Activated naive CD8-positive, alpha-beta T cell treated with anti-CD3 and anti-CD28 coated beads, Interleukin-2, amount 10 ng/mL, durations not matched to agents 7 days and 5 days (primary cell): ENCODE results near the gene FSIP1. TPM values are rescaled to one million over a fixed set of nuclear protein-coding genes. Genes with fewer than 3 reads are reported as not detected.

Source experiments
- ATAC-seq: fragments of 150-1000 bp; cut with Tn5 transposase; one replicate; pipeline ENCODE4 v1.10.0; 2021; ENCODE audit warnings: low read depth, moderate library complexity
- POLR2A ChIA-PET: fragments of 350-600 bp; sonication (Branson Sonifier 250); formaldehyde crosslinking; loops from one replicate; lab custom pipeline; 2021; ENCODE audit warnings: antibody characterized with exemption; lab: Charles Lee
- DNase-seq: peaks from one replicate; pipeline ENCODE4 v3.0.0; 2021
- H3K27ac Mint-ChIP-seq: one replicate; pipeline ENCODE4 v1.8.0; 2022; ENCODE audit warnings: mild to moderate bottlenecking, mixed read lengths
- H3K27me3 Mint-ChIP-seq: one replicate; pipeline ENCODE4 v1.8.0; 2022; ENCODE audit warnings: mild to moderate bottlenecking, moderate library complexity, mixed read lengths
- H3K36me3 Mint-ChIP-seq: one replicate; pipeline ENCODE4 v1.8.0; 2021; ENCODE audit warnings: mild to moderate bottlenecking, mixed read lengths
- H3K4me1 Mint-ChIP-seq: one replicate; pipeline ENCODE4 v1.8.0; 2021; ENCODE audit warnings: mixed read lengths
- H3K4me3 Mint-ChIP-seq: one replicate; pipeline ENCODE4 v1.8.0; 2022; ENCODE audit warnings: mild to moderate bottlenecking, moderate library complexity, mixed read lengths
- H3K9me3 Mint-ChIP-seq: one replicate; pipeline ENCODE4 v1.8.0; 2021; ENCODE audit warnings: mixed read lengths
- total RNA-seq, 2 experiments: library from RNA; stranded (reverse); gene quantifications; one replicate each; pipeline ENCODE4 v1.2.3, GENCODE V29; 2021

FSIP1 gene
- total RNA-seq, 2 experiments from 2014 or later: 0.68 to 0.75 TPM

DNA sequence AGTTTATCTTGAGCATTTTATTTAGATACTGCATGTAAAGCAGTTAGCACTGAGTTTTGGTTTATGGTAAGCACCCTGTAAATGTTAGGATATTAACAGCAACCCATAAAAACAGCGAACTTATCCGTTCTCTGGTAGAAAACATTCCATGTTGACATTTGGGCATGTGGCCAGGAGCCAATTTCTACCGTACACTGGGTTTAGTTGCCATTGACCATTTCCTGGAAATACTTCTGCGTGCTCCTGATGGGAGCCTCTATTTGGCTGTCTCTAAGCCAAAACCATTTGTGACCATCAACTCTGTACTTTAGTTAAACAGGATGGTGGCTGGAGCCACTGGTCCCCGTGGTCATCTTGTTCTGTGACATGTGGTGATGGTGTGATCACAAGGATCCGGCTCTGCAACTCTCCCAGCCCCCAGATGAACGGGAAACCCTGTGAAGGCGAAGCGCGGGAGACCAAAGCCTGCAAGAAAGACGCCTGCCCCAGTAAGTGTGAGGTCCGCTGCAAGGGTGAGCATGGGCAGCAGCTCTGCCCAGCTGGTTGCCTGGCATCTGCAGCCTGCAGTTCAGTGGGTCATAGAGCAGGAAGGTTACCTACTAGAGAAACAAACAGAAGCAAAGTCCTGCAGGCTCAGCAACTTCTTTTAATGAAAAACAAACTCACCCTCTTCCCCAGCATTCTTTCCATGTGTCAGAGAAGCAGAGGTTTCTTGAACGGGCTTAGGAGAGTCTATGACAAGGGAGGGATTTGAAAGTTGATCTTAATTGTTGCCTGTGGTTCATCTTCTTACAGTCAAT, 194.7 kb downstream of the FSIP1 start:
- H3K4me3 Mint-ChIP-seq: no peak overlapping the region
- H3K27ac Mint-ChIP-seq: no peak overlapping the region
- POLR2A ChIA-PET: no interaction called here
- no peaks in the 10 kb centered on the region for H3K9me3 Mint-ChIP-seq
- no peaks in the 10 kb centered on the region for H3K36me3 Mint-ChIP-seq
- peaks cover 7% of the 10 kb centered on the region for H3K27me3 Mint-ChIP-seq
- ATAC-seq (no peak), DNase-seq (no peak)
- H3K4me1 Mint-ChIP-seq: peaks cover 8% of the 10 kb centered on the region

DNA sequence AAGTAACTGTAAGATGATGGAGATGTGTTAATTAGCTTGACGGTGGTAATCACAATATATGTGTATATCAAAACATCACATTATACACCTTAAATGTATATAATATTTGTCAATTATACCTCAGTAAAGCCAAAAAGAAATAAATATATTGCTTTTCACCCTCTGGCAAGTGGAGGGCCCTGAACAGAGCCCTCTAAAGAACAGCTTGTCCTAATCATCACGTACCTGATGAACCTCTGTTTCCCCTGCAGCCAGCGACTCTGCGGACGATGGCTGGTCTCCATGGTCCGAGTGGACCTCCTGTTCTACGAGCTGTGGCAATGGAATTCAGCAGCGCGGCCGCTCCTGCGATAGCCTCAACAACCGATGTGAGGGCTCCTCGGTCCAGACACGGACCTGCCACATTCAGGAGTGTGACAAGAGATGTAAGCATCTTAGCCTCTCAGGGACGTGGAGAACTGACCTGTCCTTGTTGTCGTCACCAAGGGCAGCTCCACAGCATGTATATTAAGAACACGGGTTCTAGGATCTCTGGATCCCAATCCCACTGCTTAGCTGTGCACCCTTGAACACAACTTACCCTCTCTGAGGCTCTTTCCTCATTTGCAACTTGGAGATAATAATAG, 195.4 kb downstream of the FSIP1 start:
- H3K36me3 Mint-ChIP-seq: no peaks in the 10 kb centered on the region

DNA sequence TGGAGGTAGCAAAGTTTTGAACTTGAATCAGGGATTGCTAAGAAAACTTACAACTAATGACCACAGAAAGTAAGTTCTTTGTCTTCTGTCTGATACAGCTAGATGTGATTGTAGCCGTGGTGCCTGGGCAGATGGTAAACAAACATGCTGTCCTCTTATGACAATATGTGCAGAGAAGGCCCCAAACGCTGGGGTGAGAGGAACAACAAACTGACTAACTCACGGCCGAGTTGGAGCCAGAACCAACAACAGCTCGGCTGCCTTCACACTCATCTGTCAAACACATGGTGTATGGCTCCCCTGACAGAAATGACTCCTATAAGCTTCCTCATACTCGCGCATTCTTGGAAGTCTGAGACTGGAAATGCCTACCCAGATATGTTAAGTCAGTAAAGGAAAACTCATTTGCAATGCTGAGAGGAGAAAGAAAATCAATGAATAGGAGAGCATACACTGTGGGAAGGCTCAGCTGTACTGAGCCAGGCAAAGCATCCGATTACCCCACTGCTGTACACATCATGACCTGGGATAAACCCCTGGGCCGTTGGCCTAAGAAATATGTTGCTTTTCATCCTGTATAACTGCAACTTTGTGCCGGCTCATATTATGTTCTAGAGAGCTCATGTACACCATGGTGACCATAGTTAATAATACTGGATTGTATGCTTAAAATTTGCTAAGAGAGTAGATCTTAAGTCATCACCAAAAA, 196.1 kb downstream of the FSIP1 start:
- peaks cover 10% of the 10 kb centered on the region for H3K4me1 Mint-ChIP-seq
- no peaks in the 10 kb centered on the region for H3K36me3 Mint-ChIP-seq
- H3K27me3 Mint-ChIP-seq: peaks cover 21% of the 10 kb centered on the region
- DNase-seq: no peak
- ATAC-seq: no peak
- POLR2A ChIA-PET: interaction anchor here (0.5 kb wide), 1 partner anchor 100 kb away, joined by 5 read pairs; no protein-coding TSS in a partner anchor
- no peak overlapping the region for H3K4me3 Mint-ChIP-seq
- no peaks in the 10 kb centered on the region for H3K9me3 Mint-ChIP-seq
- no peak overlapping the region for H3K27ac Mint-ChIP-seq

More for the DNA sequence above, 195.4 kb downstream of the FSIP1 start:
- H3K4me3 Mint-ChIP-seq: no peak overlapping the region
- H3K27me3 Mint-ChIP-seq: peaks cover 14% of the 10 kb centered on the region
- DNase-seq: no peak
- no peak overlapping the region for H3K27ac Mint-ChIP-seq
- no peaks in the 10 kb centered on the region for H3K9me3 Mint-ChIP-seq
- no peak for ATAC-seq
- peaks cover 8% of the 10 kb centered on the region for H3K4me1 Mint-ChIP-seq
- POLR2A ChIA-PET: no interaction called here

DNA sequence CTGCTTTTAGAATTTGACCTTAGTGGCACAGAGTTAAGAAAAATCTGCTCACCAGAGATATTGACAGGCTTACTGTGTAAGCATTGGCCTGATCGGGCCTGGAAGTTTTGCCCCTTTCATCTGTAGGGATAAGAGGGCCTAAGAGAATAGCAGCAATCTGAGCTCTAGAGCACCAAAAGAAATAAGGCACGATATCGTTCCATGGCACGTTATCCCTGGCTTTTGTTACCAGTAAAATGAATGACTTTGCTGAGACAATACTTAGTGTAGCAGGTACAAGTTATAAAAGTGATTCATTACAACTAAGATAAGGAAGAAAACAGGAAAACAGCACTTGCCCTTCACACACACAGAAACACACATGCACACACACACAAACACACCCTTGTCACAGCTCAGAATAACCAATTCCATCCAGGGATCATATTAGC, 196.8 kb downstream of the FSIP1 start:
- no peaks in the 10 kb centered on the region for H3K36me3 Mint-ChIP-seq
- H3K27me3 Mint-ChIP-seq: peaks cover 28% of the 10 kb centered on the region
- DNase-seq (no peak), ATAC-seq (no peak)
- H3K4me3 Mint-ChIP-seq: no peak overlapping the region
- POLR2A ChIA-PET: interaction anchor here (0.5 kb wide), 1 partner anchor 101 kb away, joined by 5 read pairs; no protein-coding TSS in a partner anchor
- no peak overlapping the region for H3K27ac Mint-ChIP-seq
- H3K9me3 Mint-ChIP-seq: no peaks in the 10 kb centered on the region
- peaks cover 14% of the 10 kb centered on the region for H3K4me1 Mint-ChIP-seq

DNA sequence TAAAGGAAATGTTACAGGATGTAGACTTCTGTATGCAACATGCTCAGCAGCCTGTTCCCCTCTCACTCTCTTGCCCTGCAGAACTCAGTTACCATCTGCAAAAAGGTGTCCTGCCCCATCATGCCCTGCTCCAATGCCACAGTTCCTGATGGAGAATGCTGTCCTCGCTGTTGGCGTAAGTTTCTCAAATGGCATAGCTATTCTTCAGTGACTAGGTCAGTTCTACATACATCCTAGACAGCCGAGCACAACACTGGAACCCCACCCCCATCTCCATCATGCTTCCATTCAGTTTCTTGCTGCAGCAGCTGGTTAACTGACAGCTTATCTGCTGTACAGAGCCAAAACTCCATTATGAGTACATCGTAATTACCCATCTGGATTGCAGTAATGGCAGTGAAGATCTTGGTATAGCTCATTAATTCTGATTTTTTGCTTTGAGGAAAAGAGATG, 197.2 kb downstream of the FSIP1 start:
- Mint-ChIP-seq H3K27ac (no peak overlapping the region), H3K4me3 (no peak overlapping the region), H3K27me3 (peaks cover 28% of the 10 kb centered on the region), H3K9me3 (no peaks in the 10 kb centered on the region), H3K4me1 (peaks cover 14% of the 10 kb centered on the region), H3K36me3 (no peaks in the 10 kb centered on the region)
- POLR2A ChIA-PET: no interaction called here
- DNase-seq (no peak), ATAC-seq (no peak)

DNA sequence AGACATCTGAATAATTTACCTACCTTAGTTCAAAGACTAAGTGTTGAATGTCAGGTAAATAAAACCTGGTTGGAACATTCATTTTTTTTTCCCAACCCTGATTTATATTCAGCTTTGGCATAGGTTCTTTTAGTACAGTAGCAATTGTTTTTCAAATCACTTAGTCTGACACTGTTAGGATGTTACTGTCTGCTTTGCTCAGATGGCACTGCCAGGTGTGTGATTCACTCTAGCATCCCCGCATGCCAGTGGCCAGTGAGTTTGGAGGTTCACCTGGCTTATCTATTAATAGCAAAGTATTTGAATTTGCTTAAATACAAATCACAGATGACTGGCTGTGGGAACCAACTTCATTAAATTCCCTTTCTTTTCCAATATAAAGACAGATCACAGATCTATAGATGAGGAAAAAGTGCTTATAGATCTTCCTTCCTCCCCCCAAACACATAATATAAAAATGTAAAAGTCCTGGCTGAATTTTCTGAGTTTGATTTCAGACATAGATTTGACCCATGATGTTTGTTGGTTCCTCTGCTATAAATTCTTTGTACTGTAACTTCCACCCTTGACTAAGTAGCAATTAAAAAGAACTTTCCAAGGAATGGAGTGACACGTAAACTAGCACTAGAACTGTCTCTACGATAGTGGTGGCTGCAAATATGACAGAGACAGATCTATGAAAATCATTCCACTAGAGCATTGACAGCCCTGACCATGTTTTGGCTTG, 197.8 kb downstream of the FSIP1 start:
- Mint-ChIP-seq H3K27ac (no peak overlapping the region), H3K9me3 (no peaks in the 10 kb centered on the region), H3K4me1 (peaks cover 16% of the 10 kb centered on the region), H3K36me3 (no peaks in the 10 kb centered on the region), H3K27me3 (peaks cover 30% of the 10 kb centered on the region), H3K4me3 (no peak overlapping the region)
- DNase-seq (no peak), ATAC-seq (no peak)
- POLR2A ChIA-PET: no interaction called here

DNA sequence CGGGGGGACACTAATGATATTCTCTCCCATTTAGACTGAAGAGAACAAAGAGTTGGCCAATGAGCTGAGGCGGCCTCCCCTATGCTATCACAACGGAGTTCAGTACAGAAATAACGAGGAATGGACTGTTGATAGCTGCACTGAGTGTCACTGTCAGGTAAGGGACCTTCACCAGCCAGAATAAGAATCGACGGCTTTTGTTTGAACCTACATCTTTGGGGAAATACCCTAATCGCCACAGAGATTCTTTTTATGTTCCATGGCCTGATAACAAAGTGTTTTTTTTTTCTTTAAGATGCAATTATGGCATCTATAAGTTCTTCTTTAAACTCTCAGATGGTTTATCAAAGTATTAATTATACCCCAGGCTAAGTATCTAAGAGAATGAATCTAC, 198.4 kb downstream of the FSIP1 start:
- POLR2A ChIA-PET: no interaction called here
- no peaks in the 10 kb centered on the region for H3K36me3 Mint-ChIP-seq
- H3K4me3 Mint-ChIP-seq: no peak overlapping the region
- H3K4me1 Mint-ChIP-seq: peaks cover 19% of the 10 kb centered on the region
- ATAC-seq (no peak), DNase-seq (no peak)
- no peak overlapping the region for H3K27ac Mint-ChIP-seq
- H3K27me3 Mint-ChIP-seq: peaks cover 35% of the 10 kb centered on the region
- no peaks in the 10 kb centered on the region for H3K9me3 Mint-ChIP-seq

DNA sequence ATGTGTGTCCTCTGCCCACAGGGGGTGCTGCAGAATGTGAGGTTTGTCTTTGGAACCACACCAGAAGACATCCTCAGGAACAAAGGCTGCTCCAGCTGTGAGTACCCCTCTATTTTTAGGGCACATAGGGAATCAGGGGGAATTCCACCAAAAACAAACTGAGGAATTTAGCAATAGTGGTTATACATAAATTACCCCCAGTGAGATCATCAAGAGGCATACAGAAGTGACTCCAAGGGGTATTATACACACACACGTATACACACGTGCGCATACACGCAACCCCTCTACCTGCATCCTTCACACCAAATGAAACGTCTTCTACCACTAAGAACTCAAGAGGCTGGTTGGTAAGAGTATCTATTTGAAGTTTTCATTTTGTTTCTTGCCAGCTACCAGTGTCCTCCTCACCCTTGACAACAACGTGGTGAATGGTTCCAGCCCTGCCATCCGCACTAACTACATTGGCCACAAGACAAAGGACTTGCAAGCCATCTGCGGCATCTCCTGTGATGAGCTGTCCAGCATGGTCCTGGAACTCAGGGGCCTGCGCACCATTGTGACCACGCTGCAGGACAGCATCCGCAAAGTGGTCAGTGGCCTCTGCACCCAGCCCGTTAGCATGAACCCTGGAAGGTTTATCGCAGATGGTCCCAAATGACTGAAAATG, 198.9 kb downstream of the FSIP1 start:
- no peak for DNase-seq
- no peak overlapping the region for H3K4me3 Mint-ChIP-seq
- no peaks in the 10 kb centered on the region for H3K9me3 Mint-ChIP-seq
- POLR2A ChIA-PET: interaction anchor here (1.0 kb wide), 1 partner anchor 191 kb away, joined by 3 read pairs; no protein-coding TSS in a partner anchor
- H3K27me3 Mint-ChIP-seq: peaks cover 41% of the 10 kb centered on the region
- H3K4me1 Mint-ChIP-seq: peaks cover 19% of the 10 kb centered on the region
- no peak overlapping the region for H3K27ac Mint-ChIP-seq
- no peaks in the 10 kb centered on the region for H3K36me3 Mint-ChIP-seq
- ATAC-seq: no peak

DNA sequence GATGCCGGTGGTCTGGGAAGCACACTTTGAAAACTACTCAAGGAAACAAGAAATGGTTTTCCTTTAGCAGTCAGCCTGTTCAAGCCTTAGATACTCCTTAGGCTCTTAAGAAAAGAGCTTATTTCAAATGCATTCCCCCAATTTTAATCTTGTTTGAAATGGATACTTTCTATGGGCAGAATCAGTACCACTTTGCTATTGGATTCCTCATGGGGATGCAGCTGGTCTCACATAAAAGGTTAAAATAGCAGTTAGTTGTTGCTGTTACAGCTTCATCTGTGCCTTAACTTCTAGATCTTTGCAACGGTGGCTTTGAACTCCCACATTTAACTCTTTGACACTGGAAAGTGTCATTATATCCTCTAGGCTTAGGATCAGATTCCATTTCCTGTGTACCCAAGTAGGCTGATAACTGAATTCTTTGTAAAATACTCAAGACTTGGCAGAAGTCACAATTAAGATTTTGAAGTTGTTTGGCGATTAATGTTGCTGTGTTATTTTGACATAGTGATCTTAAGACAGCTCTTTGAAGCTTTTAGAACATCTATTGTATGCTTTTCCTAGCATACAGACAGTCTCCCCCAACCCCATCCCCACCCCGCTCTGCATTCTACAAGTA, 199.6 kb downstream of the FSIP1 start:
- peaks cover 19% of the 10 kb centered on the region for H3K4me1 Mint-ChIP-seq
- ATAC-seq: no peak
- H3K36me3 Mint-ChIP-seq: no peaks in the 10 kb centered on the region
- H3K27me3 Mint-ChIP-seq: peaks cover 46% of the 10 kb centered on the region
- no peak overlapping the region for H3K27ac Mint-ChIP-seq
- no peak for DNase-seq
- no peaks in the 10 kb centered on the region for H3K9me3 Mint-ChIP-seq
- POLR2A ChIA-PET: interaction anchor here (1.0 kb wide), 1 partner anchor 192 kb away, joined by 3 read pairs; no protein-coding TSS in a partner anchor
- no peak overlapping the region for H3K4me3 Mint-ChIP-seq

DNA sequence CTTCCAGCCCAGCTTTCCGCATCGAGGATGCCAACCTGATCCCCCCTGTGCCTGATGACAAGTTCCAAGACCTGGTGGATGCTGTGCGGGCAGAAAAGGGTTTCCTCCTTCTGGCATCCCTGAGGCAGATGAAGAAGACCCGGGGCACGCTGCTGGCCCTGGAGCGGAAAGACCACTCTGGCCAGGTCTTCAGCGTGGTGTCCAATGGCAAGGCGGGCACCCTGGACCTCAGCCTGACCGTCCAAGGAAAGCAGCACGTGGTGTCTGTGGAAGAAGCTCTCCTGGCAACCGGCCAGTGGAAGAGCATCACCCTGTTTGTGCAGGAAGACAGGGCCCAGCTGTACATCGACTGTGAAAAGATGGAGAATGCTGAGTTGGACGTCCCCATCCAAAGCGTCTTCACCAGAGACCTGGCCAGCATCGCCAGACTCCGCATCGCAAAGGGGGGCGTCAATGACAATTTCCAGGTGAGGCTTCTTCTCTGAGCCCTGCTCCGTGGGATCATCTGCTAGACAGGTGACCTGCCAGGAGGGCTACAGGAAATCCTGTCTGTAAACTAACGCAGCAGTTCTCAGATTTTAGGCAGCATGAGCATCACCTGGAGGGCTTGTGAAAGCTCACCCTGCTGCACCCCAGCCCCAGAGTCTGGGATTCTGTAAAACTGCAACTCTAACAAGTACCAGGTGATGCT, 200.2 kb downstream of the FSIP1 start:
- Mint-ChIP-seq H3K9me3 (no peaks in the 10 kb centered on the region), H3K27ac (no peak overlapping the region), H3K4me3 (no peak overlapping the region), H3K4me1 (peaks cover 19% of the 10 kb centered on the region), H3K36me3 (no peaks in the 10 kb centered on the region), H3K27me3 (peaks cover 49% of the 10 kb centered on the region)
- no peak for ATAC-seq
- no peak for DNase-seq
- POLR2A ChIA-PET: no interaction called here

DNA sequence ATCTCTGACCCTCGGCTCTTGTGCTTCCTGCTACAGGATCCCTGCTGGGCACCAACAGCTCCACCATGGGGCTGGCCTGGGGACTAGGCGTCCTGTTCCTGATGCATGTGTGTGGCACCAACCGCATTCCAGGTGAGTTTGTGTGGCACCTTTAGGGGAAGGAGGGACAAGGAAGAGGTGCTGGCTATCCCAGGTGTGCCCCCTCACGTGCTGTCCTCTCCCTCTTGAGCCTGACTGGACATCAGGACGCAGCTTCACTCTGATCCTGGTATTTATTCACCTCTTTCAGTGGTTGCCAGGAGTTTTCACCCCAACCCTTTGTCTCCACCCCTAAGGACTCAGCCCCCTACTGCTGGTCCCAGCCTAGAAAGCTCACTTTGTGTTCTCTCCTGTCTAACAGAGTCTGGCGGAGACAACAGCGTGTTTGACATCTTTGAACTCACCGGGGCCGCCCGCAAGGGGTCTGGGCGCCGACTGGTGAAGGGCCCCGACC, 200.8 kb downstream of the FSIP1 start:
- H3K27me3 Mint-ChIP-seq: peaks cover 55% of the 10 kb centered on the region
- no peak for ATAC-seq
- POLR2A ChIA-PET: no interaction called here
- H3K36me3 Mint-ChIP-seq: no peaks in the 10 kb centered on the region
- H3K9me3 Mint-ChIP-seq: no peaks in the 10 kb centered on the region
- DNase-seq: no peak
- H3K27ac Mint-ChIP-seq: no peak overlapping the region
- H3K4me1 Mint-ChIP-seq: peaks cover 19% of the 10 kb centered on the region
- H3K4me3 Mint-ChIP-seq: peak overlapping the region; percentile 66
